NCI-H748 (cell line): ENCODE results near the gene ULK3.

ENCODE experiments used
- DNase-seq: peaks from one replicate; lab custom pipeline; 2025; ENCODE audit not compliant: unreplicated experiment; lab: John Stamatoyannopoulos, UW

Gene ULK3

GRCh38 chr15:74841891-74842373 is 1.0 kb downstream of the ULK3 start:
- no peak for DNase-seq

- no peak for DNase-seq
Measured at GRCh38 chr15:74840851-74841775, 1.8 kb downstream of the ULK3 start.

- DNase-seq: no peak
Measured at GRCh38 chr15:74839526-74840395, 3.2 kb downstream of the ULK3 start.

- no peak for DNase-seq
Measured at GRCh38 chr15:74838746-74839525, 4.0 kb downstream of the ULK3 start.

- no peak for DNase-seq
Measured at GRCh38 chr15:74838137-74838516, 4.8 kb downstream of the ULK3 start.

GRCh38 chr15:74837482-74838136 is 5.3 kb downstream of the ULK3 start:
- no peak for DNase-seq

GRCh38 chr15:74836846-74837245 is 6.1 kb downstream of the ULK3 start:
- no peak for DNase-seq

- peak; percentile 38 for DNase-seq
Measured at GRCh38 chr15:74835312-74835823, 7.6 kb downstream of the ULK3 start.

GRCh38 chr15:74833376-74834107 is 9.4 kb downstream of the ULK3 start:
- no peak for DNase-seq

GRCh38 chr15:74832826-74833225 is 10.1 kb downstream of the ULK3 start:
- DNase-seq: no peak

- DNase-seq: no peak
Measured at GRCh38 chr15:74831813-74832495, 11.0 kb downstream of the ULK3 start.

GRCh38 chr15:74830868-74831267 is 12.1 kb downstream of the ULK3 start:
- DNase-seq: no peak

- no peak for DNase-seq
Measured at GRCh38 chr15:74829991-74830390, 13.0 kb downstream of the ULK3 start.

GRCh38 chr15:74829486-74829885 is 13.5 kb downstream of the ULK3 start:
- DNase-seq: no peak

- peak; percentile 16 for DNase-seq
Measured at GRCh38 chr15:74828835-74829234, 14.1 kb downstream of the ULK3 start.

- no peak for DNase-seq
Measured at GRCh38 chr15:74827614-74828013, 15.3 kb downstream of the ULK3 start.

- DNase-seq: no peak
Measured at GRCh38 chr15:74826921-74827320, 16.0 kb downstream of the ULK3 start.

- no peak for DNase-seq
Measured at GRCh38 chr15:74826364-74826819, 16.6 kb downstream of the ULK3 start, which contains the start of gene CPLX3. CPLX3 (plus strand) TSS chr15:74826627; CDS start chr15:74826704, 77 bp downstream.

GRCh38 chr15:74825866-74826265 is 17.1 kb downstream of the ULK3 start:
- DNase-seq: no peak
